Limb (tissue), 2 donors: ENCODE measurements around the gene TIMM8A.
"Not testable (repeated sequence)": the region's sequence is repeated elsewhere in the genome, so short reads cannot be mapped to it uniquely, and the experiment has no call there.

ENCODE experiments used
- DNase-seq, 2 donors: peaks; one replicate each; pipeline ENCODE4 v3.0.0-alpha.2; 2016; ENCODE audit errors: extremely low spot score in 2 of 2

Gene TIMM8A

GRCh38 chrX:101359966-101360365 is 11.4 kb upstream of the TIMM8A start:
- DNase-seq: no peak

- no peak for DNase-seq
Observed at GRCh38 chrX:101357166-101357795, 8.7 kb upstream of the TIMM8A start.

- no peak for DNase-seq
Observed at GRCh38 chrX:101349193-101349562, 636 bp upstream of the TIMM8A start.

GRCh38 chrX:101347859-101348451 is 587 bp downstream of the TIMM8A start:
- no peak for DNase-seq

GRCh38 chrX:101337776-101338271 is 10.7 kb downstream of the TIMM8A start:
- no peak for DNase-seq

- DNase-seq: not testable (repeated sequence)
Observed at GRCh38 chrX:101334310-101334709, 14.2 kb downstream of the TIMM8A start.

- DNase-seq: not testable (repeated sequence)
Observed at GRCh38 chrX:101326600-101326999, 21.9 kb downstream of the TIMM8A start.

GRCh38 chrX:101303790-101304189 is 44.8 kb downstream of the TIMM8A start:
- DNase-seq: no peak
